ENCODE results near the gene R3HDM1.
A peak's percentile ranks its signal among the peaks of the same experiment; 100 is the strongest.

Gene R3HDM1

DNA sequence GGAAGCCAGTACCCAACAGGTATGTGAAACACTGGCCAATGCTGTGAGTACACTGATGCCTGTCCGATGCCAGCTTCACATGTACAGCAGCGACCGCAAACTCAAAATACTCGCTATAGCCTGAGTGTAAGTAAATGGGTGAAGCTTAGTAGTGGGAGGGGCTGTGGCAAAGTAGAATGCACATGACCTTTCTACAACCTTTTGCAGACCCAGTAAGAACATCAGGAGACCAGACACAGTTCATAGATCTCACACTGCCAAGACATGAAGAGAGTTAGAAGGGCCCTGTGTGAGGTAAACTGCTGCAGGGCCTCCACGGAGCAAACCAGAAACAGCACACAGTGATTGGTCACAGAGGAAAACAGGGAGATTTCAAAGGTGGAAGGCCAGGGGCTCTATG lies 201.3 kb downstream of the R3HDM1 start:
- no peak for DNase-seq

DNA sequence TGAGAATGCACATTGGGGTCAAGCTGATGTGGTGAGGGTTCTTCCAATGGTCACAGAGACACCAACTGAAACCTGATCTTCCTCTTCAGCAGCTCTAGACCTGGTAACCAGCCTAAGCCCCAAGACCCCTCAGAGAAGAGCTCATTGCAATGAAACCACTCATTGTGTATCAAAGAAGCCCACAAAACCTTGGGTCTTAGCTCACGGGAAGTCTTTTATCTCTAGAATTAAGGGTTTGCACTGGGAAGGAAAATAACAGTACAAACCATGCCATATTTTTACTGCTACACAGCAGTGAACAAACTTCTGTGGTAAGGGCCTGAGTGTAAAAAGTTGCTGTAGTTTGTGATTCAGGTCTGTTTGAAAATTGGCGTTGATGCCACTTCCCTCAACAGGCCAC lies 201.8 kb downstream of the R3HDM1 start:
- no peak for DNase-seq

DNA sequence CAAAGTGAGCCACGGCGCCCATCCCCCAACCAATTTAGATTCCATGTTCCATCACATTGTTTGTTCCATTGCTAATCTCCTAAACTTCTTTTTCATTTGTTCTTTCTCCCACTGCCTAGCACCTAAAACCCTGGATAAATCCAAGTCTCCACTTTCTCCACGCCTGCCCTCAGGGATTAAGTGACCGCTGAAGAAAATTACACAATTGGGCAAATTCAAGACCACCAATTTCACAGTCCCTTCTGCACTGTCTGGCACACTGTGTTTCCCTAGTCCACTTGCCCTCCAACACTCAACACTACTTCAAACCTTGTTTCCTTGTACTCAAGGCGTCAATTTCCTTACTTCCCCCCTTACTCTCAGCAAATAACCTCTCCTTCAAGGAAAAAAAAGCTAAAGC lies 205.3 kb downstream of the R3HDM1 start:
- no peak for DNase-seq

DNA sequence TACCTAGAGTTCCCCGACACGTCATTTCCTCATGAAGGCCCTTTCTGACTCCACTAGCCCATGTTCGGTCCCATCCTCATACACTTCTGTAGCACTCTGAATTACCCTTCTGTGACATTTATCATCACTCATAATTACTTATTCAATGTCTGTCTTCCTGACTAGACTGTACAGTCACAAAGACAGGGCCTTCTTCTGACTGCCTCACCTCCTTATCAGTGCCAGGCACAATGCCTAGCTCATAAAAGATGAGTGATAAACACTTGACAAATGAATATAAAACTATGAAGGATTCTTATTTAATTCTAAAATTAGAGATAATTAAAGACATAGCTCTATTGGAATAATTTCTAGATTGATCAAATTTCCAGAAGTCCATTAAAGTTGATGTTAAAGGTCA lies 208.9 kb downstream of the R3HDM1 start:
- DNase-seq = no peak

DNA sequence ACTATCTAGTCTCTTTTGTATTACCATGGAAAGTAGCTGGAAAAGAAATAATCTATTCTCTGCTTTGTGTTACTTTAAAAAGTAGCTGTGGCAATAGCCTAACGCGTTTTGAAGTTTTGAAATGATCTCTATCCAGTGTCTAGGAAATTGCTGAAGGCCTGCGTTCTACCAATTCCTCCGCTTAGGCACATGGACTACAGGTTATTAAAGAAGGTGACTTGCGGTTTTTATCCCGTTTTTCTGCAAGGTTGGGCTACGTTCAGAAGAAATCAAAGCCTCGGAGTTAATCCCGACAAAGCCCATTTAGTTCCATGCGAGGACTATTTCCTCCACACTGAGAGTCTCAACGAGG lies 209.7 kb downstream of the R3HDM1 start:
- no peak for DNase-seq

DNA sequence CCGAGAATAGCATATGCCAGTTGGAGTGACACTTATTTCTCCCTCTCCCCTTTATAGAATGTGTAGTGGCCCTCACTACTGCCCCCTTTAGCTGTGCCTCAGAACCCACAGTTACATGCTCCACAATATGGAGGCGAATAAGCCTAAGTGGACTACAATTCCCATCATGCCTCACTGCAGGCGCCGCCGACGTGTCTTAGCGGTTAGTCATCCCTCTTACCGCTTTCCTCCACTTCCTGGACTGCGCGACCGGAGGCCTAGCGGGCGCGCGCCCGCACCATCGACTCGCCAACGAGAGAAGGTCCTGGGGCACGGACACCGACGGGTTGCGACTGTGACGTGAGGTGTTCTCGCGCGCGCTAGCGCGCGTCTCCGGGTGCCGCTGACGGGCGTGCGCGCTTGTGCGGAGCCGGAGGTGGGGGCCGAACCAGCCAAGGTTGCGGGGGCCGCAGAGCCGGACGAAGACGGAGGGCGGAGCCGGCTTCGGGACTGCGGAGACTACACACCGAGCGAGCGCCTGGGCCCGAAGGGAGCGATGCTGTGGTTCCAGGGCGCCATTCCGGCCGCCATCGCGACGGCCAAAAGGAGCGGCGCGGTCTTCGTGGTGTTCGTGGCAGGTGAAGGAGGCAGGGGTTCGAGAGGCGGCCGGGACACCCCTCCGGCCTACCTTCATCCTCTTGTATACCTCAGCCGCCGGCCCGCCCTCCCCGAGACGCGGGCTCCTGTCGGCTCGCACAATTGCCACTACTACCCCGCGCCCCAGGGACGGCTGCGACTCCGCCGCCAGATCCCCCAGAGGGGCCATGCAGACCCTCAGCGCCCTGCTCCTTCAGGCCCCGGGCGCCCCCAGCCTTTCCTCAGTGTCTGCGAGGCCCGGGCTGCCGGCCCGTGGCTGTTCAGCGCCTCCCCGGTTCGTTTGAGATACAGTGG lies 210.4 kb downstream of the R3HDM1 start, which contains the start of gene UBXN4:
UBXN4 (plus strand) TSS at position 461 of the 930 bp plus-strand sequence; CDS start at position 536, 75 bp downstream.
- peak; percentile 98 for DNase-seq

DNA sequence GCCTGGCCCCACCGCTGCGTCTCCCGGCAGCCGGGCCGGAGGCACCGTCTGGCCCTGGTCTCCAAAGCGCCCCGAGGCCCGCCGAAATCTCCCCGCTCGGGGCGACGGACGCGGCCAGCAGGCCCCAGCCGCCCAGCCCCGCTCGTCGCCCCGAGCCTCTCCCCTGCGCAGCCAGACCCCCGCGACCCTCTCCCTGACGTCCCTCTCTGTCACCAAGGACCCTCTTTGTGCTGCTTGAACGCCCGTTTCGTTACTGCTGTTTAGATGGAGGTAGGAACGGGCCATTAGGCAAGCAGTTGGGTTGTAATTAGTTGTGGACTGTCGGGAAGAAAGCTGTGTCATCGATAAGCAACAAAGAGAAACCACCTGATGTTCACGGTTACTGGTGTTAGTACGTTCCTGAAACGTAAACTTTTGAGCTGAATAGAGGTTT lies 211.1 kb downstream of the R3HDM1 start:
- DNase-seq = peak; percentile 67

DNA sequence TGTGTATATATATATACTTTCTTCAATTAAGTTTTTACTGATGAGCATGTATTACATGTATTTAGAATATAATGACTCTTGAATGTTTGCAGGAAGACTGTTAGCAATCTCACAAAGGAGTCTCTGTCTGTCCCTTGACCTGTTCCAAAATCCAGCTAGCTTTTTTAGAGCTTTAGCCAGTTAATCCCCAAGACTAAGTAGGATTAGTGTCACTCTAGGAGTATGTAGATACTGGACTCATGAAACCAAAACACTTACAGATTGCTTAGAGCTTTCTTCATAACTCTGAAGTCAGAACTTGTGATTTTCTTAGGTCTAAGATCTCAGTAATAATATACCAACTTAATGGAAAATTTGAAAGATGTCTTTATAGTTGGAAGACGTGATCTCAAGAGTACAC lies 212.6 kb downstream of the R3HDM1 start:
- peak; percentile 27 for DNase-seq

DNA sequence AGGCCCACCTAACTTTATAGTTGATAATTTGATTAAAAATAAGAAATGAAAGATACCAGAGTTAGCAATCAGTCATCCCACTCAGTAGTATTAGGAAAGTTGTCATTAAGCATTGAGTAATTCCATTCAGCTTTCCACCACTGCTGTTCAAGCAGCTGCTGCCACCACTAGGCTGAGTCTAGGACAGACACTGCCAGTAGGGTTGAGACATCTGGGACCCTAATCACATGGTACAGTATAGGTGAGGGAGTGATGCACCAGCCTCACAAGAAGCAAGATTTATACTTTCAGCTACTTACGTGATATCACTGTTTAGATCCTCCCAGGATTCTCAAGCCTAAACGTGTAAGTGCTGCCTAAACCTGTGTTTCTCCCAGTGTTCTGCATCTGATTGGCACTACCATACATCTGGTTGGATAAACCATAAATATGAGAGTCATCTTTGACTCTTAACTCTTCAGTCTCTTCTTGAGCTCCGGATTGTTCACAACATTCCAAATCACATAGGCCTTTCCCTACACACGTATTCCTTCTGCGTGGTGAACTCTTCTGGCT lies 213.6 kb downstream of the R3HDM1 start:
- DNase-seq = peak; percentile 54

DNA sequence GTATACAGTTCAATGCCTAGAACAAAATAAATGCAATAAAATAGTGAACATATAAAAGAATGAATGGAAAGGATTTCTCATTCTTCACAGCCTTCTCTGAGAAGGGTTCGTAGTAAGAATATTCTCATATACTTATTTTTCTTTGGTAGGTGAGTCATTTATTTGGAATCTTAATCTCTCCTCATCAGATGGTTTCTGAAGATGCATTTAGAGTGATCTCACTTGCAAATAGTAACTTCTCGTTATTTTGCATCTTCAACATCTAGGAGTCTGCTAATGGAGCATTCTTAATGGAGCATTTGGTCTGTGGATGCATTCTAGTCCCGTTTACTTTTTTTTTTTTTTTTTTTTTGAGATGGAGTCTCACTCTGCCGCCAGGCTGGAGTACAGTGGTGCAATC lies 214.3 kb downstream of the R3HDM1 start:
- no peak for DNase-seq

DNA sequence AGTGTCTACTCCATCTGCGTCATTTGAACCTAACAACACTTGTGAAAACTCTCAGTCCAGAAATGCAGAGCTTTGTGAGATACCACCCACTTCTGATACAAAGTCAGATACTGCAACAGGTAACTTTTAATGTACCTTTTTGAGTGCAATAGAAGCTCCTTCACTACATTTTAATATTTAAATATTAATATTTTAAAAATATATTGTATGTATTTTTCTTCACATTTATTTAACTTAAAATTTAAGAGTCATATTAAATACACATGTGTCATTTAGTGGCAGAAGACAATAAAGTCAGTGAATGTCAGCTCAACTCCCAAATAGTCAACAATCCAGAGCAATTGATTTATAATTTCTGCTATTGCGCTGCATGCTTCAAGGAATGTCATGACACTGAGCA lies 224.3 kb downstream of the R3HDM1 start:
- no peak for DNase-seq

DNA sequence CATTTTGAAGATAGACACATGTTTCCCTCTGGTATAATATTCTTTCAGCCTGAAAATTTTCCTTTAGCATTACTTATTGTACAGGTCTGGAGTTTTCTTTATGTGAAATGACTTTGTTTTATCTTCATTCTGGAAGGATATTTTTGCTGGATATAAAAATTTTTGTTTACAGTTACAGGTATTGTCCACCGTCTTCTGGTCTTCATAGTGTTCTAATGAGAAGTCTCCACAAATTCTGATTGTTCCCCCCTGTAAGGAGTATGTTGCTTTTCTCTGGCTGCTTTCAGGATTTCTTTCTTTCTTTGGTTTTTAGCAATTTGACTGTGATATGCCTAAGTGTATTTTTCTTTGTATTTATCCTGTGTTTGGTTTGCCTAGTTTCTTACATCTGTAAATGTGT lies 225.4 kb downstream of the R3HDM1 start:
- DNase-seq = no peak

DNA sequence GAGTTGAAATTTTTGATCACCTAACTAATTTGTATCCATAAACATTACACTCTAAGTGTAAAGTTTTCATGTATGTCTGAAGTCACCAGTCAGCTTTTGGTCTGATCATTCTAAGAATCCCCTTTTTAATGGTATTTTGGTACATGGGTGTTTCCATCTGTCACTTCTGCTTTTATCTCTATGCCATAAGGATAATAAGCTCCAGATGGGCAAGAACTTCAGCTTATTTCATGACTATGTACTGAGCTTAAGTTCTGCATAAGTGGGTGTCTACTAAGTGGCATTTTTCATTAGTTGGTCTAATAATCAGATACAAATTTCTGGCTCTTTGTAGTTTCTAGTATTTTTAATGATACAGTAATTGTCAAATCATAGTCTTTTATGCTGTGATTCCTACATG lies 230.7 kb downstream of the R3HDM1 start:
- DNase-seq = no peak

DNA sequence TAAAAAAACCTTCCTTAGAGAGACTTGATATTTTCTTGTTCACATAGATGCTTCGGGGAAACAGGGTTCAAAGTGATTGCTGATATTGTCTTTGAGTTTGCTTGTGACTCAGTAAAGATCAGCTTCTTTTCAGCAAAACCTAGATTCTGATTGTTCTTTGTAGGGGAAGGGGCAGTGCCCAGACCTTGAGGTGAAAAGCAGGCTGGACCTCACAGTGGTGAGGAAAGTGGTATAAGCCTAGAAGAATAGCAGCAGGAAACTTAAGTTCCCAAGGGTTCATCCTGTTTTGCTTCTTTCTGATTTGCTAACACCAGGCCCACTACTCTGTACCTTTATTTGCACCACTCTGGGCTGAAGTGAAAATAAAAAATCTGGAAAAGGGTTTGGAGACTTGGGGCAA lies 231.2 kb downstream of the R3HDM1 start:
- no peak for DNase-seq

DNA sequence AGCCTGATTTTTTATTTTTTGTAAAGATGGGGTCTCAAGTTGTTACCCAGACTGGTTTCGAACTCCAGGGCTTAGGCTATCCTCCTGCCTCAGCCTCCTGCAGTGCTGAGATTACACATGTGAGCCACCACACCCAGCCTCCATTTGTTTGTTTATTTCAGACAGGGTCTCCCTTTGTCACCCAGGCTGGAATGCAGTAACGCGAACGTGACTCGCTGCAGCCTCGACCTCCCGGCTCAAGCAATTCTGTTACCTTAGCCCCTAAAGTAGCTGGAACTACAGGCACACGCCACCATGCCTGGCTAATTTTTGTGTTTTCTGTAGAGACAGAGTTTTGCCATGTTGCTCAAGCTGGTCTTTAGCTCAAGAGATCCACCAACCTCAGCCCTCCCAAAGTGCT lies 237.6 kb downstream of the R3HDM1 start:
- no peak for DNase-seq

DNA sequence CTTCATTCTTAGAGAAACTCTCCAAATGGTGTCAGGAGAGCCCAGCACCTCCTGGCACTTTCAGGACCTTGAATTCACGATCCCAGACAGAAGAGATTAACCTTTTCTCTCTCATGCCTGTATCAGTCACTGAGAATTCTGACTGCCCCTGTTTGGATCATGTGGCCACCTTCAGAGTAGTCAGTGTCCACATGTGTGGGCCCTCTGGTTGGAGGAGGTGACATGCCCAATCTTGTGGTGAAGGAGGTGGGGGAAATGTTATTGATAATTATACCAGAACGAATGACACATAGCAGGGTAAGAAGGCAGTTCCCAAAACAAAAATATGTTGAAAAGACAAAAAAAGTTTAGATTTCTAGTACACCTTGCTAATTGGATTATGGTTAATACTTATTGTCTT lies 242.0 kb downstream of the R3HDM1 start:
- DNase-seq = no peak

DNA sequence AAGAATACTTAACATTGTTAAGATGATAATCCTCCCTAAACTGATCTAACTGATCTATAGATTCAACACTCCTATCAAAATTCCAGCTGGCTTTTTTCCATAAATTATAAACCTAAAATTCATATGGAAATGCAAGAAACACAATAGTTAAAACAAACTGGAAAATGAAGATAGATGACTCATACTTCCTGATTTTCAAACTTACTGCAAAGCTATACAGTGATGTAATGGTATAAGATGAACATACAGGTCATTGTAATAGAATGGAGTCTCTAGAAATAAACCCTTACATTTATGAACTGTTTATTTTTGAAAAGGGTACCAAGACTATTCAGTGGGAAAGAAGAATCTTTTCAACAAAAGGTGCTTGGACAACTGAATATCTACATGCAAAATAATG lies 242.6 kb downstream of the R3HDM1 start:
- DNase-seq = peak; percentile 35

All from suppressor macrophage treated with lipopolysaccharide for 4 hours (primary cell).